Glutamatergic neuron (in vitro differentiated cells): Measurements from ENCODE around the gene PEAR1. TPM values are rescaled to one million over a fixed set of nuclear protein-coding genes. Genes with fewer than 3 reads are reported as not detected.

Experiments used
- DNase-seq: peaks from one replicate; pipeline ENCODE4 v3.0.0; 2022
- H3K27ac Mint-ChIP-seq: one replicate; pipeline ENCODE4 v1.8.0; 2020; ENCODE audit warnings: mild to moderate bottlenecking, mixed read lengths, inconsistent platforms; ENCODE audit not compliant: unreplicated experiment
- H3K27me3 Mint-ChIP-seq: one replicate; pipeline ENCODE4 v1.8.0; 2020; ENCODE audit warnings: mild to moderate bottlenecking, moderate library complexity, mixed read lengths, inconsistent platforms; ENCODE audit not compliant: unreplicated experiment
- H3K36me3 Mint-ChIP-seq: one replicate; pipeline ENCODE4 v1.8.0; 2020; ENCODE audit warnings: mild to moderate bottlenecking, mixed read lengths, inconsistent platforms; ENCODE audit not compliant: unreplicated experiment
- H3K4me1 Mint-ChIP-seq: one replicate; pipeline ENCODE4 v1.8.0; 2020; ENCODE audit warnings: mild to moderate bottlenecking, low read depth, mixed read lengths, inconsistent platforms; ENCODE audit not compliant: unreplicated experiment
- H3K4me3 Mint-ChIP-seq: one replicate; pipeline ENCODE4 v1.8.0; 2020; ENCODE audit warnings: mild to moderate bottlenecking, mixed read lengths, inconsistent platforms; ENCODE audit not compliant: unreplicated experiment
- H3K9me3 Mint-ChIP-seq: one replicate; pipeline ENCODE4 v1.8.0; 2020; ENCODE audit warnings: mild to moderate bottlenecking, moderate library complexity, mixed read lengths, inconsistent platforms; ENCODE audit not compliant: unreplicated experiment
- total RNA-seq: library from RNA; stranded (reverse); fragmentation: NEBNext Ultra II Directional; extraction: Animal tissue kit (Norgen Biotek cat#: 25700); gene quantifications from one replicate; pipeline ENCODE4 v1.2.1, GENCODE V29; 2021; ENCODE audit not compliant: unreplicated experiment
- TF ChIP-seq, protein P1 (sequence below): fragments of 200-600 bp; sonication (generic); IDR thresholded peaks from one replicate; pipeline ENCODE4 v1.5.0; 2021; ENCODE audit not compliant: partially characterized antibody, unreplicated experiment

PEAR1 gene
- total RNA-seq, 1 donor from 2014 or later: 1.2 TPM

DNA sequence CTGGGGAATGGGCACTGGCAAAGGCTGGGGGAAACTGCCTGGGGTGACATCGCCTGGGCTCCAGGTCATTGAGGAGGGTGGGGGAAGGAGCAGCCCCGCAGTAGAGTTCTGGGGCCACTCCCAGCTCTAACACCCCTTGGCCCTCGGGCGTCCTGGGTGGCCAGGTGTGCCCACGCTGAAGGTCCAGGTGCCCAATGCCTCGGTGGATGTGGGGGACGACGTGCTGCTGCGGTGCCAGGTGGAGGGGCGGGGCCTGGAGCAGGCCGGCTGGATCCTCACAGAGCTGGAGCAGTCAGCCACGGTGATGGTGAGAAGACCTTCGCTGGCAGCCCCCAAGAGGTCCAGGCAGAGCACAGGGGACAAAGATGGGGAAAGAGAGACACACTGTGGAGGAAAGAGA, 25.2 kb upstream of the PEAR1 start:
- H3K36me3 Mint-ChIP-seq: no peaks in the 10 kb centered on the region
- H3K27me3 Mint-ChIP-seq: peaks cover 17% of the 10 kb centered on the region

GRCh38 chr1:156869455-156869854, 24.1 kb upstream of the PEAR1 start:
- DNase-seq: no peak
- TF ChIP-seq, protein P1, sequence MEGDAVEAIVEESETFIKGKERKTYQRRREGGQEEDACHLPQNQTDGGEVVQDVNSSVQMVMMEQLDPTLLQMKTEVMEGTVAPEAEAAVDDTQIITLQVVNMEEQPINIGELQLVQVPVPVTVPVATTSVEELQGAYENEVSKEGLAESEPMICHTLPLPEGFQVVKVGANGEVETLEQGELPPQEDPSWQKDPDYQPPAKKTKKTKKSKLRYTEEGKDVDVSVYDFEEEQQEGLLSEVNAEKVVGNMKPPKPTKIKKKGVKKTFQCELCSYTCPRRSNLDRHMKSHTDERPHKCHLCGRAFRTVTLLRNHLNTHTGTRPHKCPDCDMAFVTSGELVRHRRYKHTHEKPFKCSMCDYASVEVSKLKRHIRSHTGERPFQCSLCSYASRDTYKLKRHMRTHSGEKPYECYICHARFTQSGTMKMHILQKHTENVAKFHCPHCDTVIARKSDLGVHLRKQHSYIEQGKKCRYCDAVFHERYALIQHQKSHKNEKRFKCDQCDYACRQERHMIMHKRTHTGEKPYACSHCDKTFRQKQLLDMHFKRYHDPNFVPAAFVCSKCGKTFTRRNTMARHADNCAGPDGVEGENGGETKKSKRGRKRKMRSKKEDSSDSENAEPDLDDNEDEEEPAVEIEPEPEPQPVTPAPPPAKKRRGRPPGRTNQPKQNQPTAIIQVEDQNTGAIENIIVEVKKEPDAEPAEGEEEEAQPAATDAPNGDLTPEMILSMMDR: no peak
- H3K27ac Mint-ChIP-seq: no peak overlapping the region
- peaks cover 13% of the 10 kb centered on the region for H3K27me3 Mint-ChIP-seq
- H3K4me3 Mint-ChIP-seq: no peak overlapping the region
- H3K9me3 Mint-ChIP-seq: peaks cover 17% of the 10 kb centered on the region
- no peaks in the 10 kb centered on the region for H3K36me3 Mint-ChIP-seq
- H3K4me1 Mint-ChIP-seq: peaks cover 61% of the 10 kb centered on the region

More for the DNA sequence above, 25.2 kb upstream of the PEAR1 start:
- TF ChIP-seq, protein P1: no peak
- no peak overlapping the region for H3K27ac Mint-ChIP-seq
- H3K4me3 Mint-ChIP-seq: peak overlapping the region; percentile 81
- no peak for DNase-seq
- H3K9me3 Mint-ChIP-seq: peaks cover 23% of the 10 kb centered on the region
- peaks cover 62% of the 10 kb centered on the region for H3K4me1 Mint-ChIP-seq

DNA sequence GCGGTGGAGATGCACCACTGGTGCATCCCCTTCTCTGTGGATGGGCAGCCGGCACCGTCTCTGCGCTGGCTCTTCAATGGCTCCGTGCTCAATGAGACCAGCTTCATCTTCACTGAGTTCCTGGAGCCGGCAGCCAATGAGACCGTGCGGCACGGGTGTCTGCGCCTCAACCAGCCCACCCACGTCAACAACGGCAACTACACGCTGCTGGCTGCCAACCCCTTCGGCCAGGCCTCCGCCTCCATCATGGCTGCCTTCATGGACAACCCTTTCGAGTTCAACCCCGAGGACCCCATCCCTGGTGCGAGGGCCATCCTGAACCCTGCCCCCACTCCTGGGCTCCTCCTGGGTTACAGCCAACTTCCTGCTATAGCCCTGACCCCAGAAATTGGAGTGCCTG, 19.9 kb upstream of the PEAR1 start:
- TF ChIP-seq, protein P1: no peak
- H3K9me3 Mint-ChIP-seq: peaks cover 13% of the 10 kb centered on the region
- DNase-seq: no peak
- H3K4me3 Mint-ChIP-seq: no peak overlapping the region
- H3K27me3 Mint-ChIP-seq: peaks cover 16% of the 10 kb centered on the region
- H3K27ac Mint-ChIP-seq: no peak overlapping the region
- H3K36me3 Mint-ChIP-seq: no peaks in the 10 kb centered on the region
- H3K4me1 Mint-ChIP-seq: peaks cover 63% of the 10 kb centered on the region

- TF ChIP-seq, protein P1: no peak
- peak overlapping the region; percentile 73 for H3K4me3 Mint-ChIP-seq
- H3K36me3 Mint-ChIP-seq: no peaks in the 10 kb centered on the region
- H3K4me1 Mint-ChIP-seq: peaks cover 66% of the 10 kb centered on the region
- peaks cover 13% of the 10 kb centered on the region for H3K9me3 Mint-ChIP-seq
- DNase-seq: no peak
- H3K27ac Mint-ChIP-seq: peak overlapping the region; percentile 95
- peaks cover 19% of the 10 kb centered on the region for H3K27me3 Mint-ChIP-seq
Observed at GRCh38 chr1:156874142-156874541, 19.4 kb upstream of the PEAR1 start.

DNA sequence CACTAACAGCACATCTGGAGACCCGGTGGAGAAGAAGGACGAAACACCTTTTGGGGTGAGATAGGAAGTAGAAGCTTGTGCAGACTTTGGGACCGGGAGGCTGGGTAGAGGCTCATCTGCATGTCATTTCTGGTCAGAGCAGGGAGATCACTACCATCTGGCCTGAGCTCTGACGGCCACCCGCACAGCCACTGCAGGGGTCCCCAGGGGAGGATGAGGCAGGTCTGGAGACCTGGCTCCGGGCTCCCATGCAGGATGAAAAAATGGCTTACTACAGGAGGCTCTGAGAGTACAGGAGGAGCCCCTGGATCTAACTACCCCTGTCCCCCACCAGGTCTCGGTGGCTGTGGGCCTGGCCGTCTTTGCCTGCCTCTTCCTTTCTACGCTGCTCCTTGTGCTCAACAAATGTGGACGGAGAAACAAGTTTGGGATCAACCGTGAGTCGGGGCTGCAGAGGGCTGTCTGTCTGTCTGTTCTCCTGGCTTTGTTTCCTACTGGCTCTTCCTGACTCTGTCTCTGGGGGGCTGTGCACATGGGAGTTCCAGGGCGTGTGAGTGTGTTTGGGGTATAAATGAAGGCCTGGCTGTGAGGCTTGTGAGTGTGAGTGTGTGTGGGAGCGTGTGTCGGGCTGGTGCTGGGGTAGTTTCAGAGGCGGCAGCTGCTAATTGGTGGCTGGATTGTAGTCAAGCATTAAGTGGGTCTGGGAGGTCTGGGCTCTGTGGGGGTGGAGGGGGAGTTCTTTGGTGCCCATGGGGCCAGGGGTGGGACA, 18.8 kb upstream of the PEAR1 start:
- H3K27ac Mint-ChIP-seq: peak overlapping the region; percentile 95
- DNase-seq: peak; percentile 67
- H3K4me3 Mint-ChIP-seq: peak overlapping the region; percentile 73
- peaks cover 19% of the 10 kb centered on the region for H3K27me3 Mint-ChIP-seq
- H3K36me3 Mint-ChIP-seq: no peaks in the 10 kb centered on the region
- peaks cover 10% of the 10 kb centered on the region for H3K9me3 Mint-ChIP-seq
- H3K4me1 Mint-ChIP-seq: peaks cover 65% of the 10 kb centered on the region
- TF ChIP-seq, protein P1: no peak
